A673 (cell line): ENCODE measurements around the gene LRRD1.

ENCODE experiments used
- CTCF ChIP-seq: fragments of 300-800, 200-600 bp; sonication (generic); conservative IDR thresholded peaks from 2 replicates; pipeline ENCODE4 v1.5.1; 2017; ENCODE audit warnings: low read depth, mild to moderate bottlenecking, antibody characterized with exemption, low read length, moderate library complexity, mixed read lengths
- EZH2 ChIP-seq: fragments of 200-600 bp; sonication (generic); IDR thresholded peaks from 2 replicates; pipeline ENCODE4 v1.6.1; 2017; ENCODE audit warnings: borderline replicate concordance, low read depth, mild to moderate bottlenecking, mixed read lengths, antibody characterized with exemption, low read length; ENCODE audit not compliant: poor library complexity, severe bottlenecking

DNA sequence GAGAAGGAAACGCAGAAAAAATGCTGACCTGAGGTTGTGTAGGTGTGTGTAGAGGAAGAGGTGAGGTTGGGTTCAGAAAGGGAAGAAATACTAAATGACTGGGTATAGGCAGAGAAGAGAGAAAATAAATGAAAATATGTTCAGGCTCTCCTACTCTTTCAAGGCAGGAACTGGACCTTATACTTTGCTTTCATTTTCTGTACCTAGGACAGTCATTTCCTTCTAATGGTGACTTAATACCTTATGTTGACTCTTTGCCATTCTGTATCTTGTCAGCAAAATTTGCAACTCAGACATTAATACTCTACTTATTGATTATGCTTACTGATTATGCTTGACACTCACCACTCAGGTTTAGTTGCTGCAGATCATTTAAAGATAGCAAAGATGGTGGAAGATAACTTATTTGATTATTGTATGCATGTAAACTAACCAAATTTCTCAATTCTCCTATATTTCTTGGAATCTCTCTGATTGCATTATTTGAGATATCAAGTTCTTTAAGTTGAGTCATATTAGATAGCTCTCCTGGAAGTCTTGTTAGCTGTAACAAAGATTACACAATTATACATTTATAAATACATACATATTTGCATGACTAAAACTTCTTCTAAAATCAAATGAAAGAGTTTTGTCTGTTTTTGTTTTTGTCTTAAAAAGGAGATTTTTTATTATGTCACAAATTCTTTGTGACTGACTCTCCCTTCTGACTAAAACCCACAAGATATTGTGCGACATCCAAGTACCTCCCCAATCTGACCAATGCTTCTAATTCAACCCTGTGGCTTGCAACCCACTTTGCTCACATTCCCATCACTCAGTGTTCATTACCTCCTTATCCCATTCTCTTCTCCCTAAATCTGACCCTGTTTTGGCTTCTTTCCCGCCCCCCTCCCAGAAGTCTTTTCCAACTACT is 20.0 kb downstream of the LRRD1 start:
- TF ChIP-seq EZH2 (no peak), CTCF (no peak)
